ENCODE results near the gene MYO18B. TPM values are rescaled to one million over a fixed set of nuclear protein-coding genes. Genes with fewer than 3 reads are reported as not detected.

The MYO18B gene
- total and polyA plus RNA-seq, 2 donors (not counting 3 experiments of a cell fraction or from before 2014, with no cell fraction given): 0.01 TPM; not detected in 1

- no peak overlapping the region for H3K27ac ChIP-seq (ENCODE audit: insufficient read depth, low read depth, low read length)
- intact Hi-C loops (cut with micrococcal nuclease) (no loop called here), dilution Hi-C loops (cut with MboI; ENCODE audit: extremely low pct_ligation_motif_present, low sequenced_read_pairs) (no loop called here)
- no peaks in the 10 kb centered on the region for H3K79me2 ChIP-seq (ENCODE audit: control insufficient read depth, insufficient read depth, low read length)
- no peak overlapping the region for H3K9ac ChIP-seq (replicated peaks; ENCODE audit: extremely low read depth, insufficient read depth, low read length)
- ChIA-PET CTCF (interaction anchor here (0.7 to 1.3 kb wide), 4 partner anchors 8 to 235 kb away, joined by 3 to 4 read pairs (median 3); no protein-coding TSS in a partner anchor), POLR2A (no interaction called here)
- H3K9me1 ChIP-seq (replicated peaks; ENCODE audit: control insufficient read depth, extremely low read depth, insufficient read depth, low read length): no peaks in the 10 kb centered on the region
- no peak overlapping the region for H3K4me2 ChIP-seq (ENCODE audit: insufficient read depth, low read length)
- H4K20me1 ChIP-seq (replicated peaks; ENCODE audit: control insufficient read depth, extremely low read depth, insufficient read depth, low read length): no peaks in the 10 kb centered on the region
- no peak overlapping the region for H3K4me3 ChIP-seq (replicated peaks in 1 of 3; ENCODE audit: insufficient read depth in 1 of 3, low read depth in 1 of 3, low read length in 3 of 3)
- DNase-seq (ENCODE audit: low read depth, low spot score): no peak
- H2AFZ ChIP-seq (ENCODE audit: low read depth, low read length): no peak overlapping the region
- FAIRE-seq: no peak
- no peak for TF ChIP-seq MYC (IDR thresholded peaks at IDR 0.05; ENCODE audit: low read depth, low read length)
- no peaks in the 10 kb centered on the region for H3K36me3 ChIP-seq (ENCODE audit: control insufficient read depth in 2 of 2, extremely low read depth in 1 of 2, insufficient read depth in 2 of 2, low read length in 2 of 2)
- no peaks in the 10 kb centered on the region for H3K9me3 ChIP-seq (replicated peaks; ENCODE audit: control insufficient read depth, insufficient read depth, low read length)
- no peaks in the 10 kb centered on the region for H3K27me3 ChIP-seq (ENCODE audit: control insufficient read depth in 2 of 2, insufficient read depth in 2 of 2, low read length in 2 of 2)
- BruUV-seq (replicated peaks): no TSS peak
- H3K4me1 ChIP-seq (ENCODE audit: control insufficient read depth, extremely low read depth, insufficient read depth, low read length): no peaks in the 10 kb centered on the region
Measured at GRCh38 chr22:25697978-25698377, 44.0 kb upstream of the MYO18B start.

- Histone ChIP-seq H3K9ac (replicated peaks; ENCODE audit: extremely low read depth, insufficient read depth, low read length) (no peak overlapping the region), H3K9me1 (replicated peaks; ENCODE audit: control insufficient read depth, extremely low read depth, insufficient read depth, low read length) (no peaks in the 10 kb centered on the region), H3K9me3 (replicated peaks; ENCODE audit: control insufficient read depth, insufficient read depth, low read length) (no peaks in the 10 kb centered on the region), H3K27me3 (ENCODE audit: control insufficient read depth in 2 of 2, insufficient read depth in 2 of 2, low read length in 2 of 2) (no peaks in the 10 kb centered on the region), H2AFZ (ENCODE audit: low read depth, low read length) (no peak overlapping the region), H3K79me2 (ENCODE audit: control insufficient read depth, insufficient read depth, low read length) (no peaks in the 10 kb centered on the region), H3K4me1 (ENCODE audit: control insufficient read depth, extremely low read depth, insufficient read depth, low read length) (no peaks in the 10 kb centered on the region), H3K27ac (ENCODE audit: insufficient read depth, low read depth, low read length) (no peak overlapping the region), H3K4me3 (replicated peaks in 1 of 3; ENCODE audit: insufficient read depth in 1 of 3, low read depth in 1 of 3, low read length in 3 of 3) (no peak overlapping the region), H4K20me1 (replicated peaks; ENCODE audit: control insufficient read depth, extremely low read depth, insufficient read depth, low read length) (no peaks in the 10 kb centered on the region), H3K36me3 (ENCODE audit: control insufficient read depth in 2 of 2, extremely low read depth in 1 of 2, insufficient read depth in 2 of 2, low read length in 2 of 2) (no peaks in the 10 kb centered on the region), H3K4me2 (ENCODE audit: insufficient read depth, low read length) (no peak overlapping the region)
- intact Hi-C loops (cut with micrococcal nuclease) (no loop called here), dilution Hi-C loops (cut with MboI; ENCODE audit: extremely low pct_ligation_motif_present, low sequenced_read_pairs) (no loop called here)
- BruUV-seq (replicated peaks): no TSS peak
- DNase-seq (ENCODE audit: low read depth, low spot score) (no peak), FAIRE-seq (no peak)
- TF ChIP-seq FOS (IDR thresholded peaks at IDR 0.05; ENCODE audit: borderline replicate concordance, insufficient read depth, low read length): no peak
- TF ChIP-seq, protein P1, sequence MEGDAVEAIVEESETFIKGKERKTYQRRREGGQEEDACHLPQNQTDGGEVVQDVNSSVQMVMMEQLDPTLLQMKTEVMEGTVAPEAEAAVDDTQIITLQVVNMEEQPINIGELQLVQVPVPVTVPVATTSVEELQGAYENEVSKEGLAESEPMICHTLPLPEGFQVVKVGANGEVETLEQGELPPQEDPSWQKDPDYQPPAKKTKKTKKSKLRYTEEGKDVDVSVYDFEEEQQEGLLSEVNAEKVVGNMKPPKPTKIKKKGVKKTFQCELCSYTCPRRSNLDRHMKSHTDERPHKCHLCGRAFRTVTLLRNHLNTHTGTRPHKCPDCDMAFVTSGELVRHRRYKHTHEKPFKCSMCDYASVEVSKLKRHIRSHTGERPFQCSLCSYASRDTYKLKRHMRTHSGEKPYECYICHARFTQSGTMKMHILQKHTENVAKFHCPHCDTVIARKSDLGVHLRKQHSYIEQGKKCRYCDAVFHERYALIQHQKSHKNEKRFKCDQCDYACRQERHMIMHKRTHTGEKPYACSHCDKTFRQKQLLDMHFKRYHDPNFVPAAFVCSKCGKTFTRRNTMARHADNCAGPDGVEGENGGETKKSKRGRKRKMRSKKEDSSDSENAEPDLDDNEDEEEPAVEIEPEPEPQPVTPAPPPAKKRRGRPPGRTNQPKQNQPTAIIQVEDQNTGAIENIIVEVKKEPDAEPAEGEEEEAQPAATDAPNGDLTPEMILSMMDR (IDR thresholded peaks at IDR 0.05; ENCODE audit: extremely low read depth in 1 of 2, insufficient read depth in 1 of 2, low read depth in 1 of 2, low read length in 2 of 2): no peak
- no peak for TF ChIP-seq EZH2 (IDR thresholded peaks at IDR 0.05; ENCODE audit: borderline replicate concordance, low read depth, low read length, severe bottlenecking)
- no peak for TF ChIP-seq MAX (IDR thresholded peaks at IDR 0.05; ENCODE audit: insufficient read depth, insufficient read length)
- TF ChIP-seq GATA2 (IDR thresholded peaks at IDR 0.05; ENCODE audit: insufficient read depth, insufficient read length, low read depth, low read length): no peak
- TF ChIP-seq POLR2AphosphoS5 (IDR thresholded peaks at IDR 0.05; ENCODE audit: insufficient read depth, low read depth, low read length): no peak
- TF ChIP-seq MYC (IDR thresholded peaks at IDR 0.05; ENCODE audit: low read depth, low read length): no peak
- TF ChIP-seq JUN (IDR thresholded peaks at IDR 0.05; ENCODE audit: borderline replicate concordance, insufficient read depth, insufficient read length, low read depth): no peak
- TF ChIP-seq POLR2A (IDR thresholded peaks at IDR 0.05; ENCODE audit: low read depth, low read length): no peak
- ChIA-PET POLR2A (no interaction called here), CTCF (interaction anchor here (0.7 to 1.0 kb wide), 2 partner anchors 16 to 236 kb away, joined by 3 to 4 read pairs; no protein-coding TSS in a partner anchor)
Measured at GRCh38 chr22:25698461-25698860, 43.5 kb upstream of the MYO18B start.

All from endothelial cell of umbilical vein (primary cell).